DMS153 treated with DMSO at 0.1 percent for 48 hours (cell line): ENCODE results near the gene DRAM1.
"Not testable (repeated sequence)": the region's sequence is repeated elsewhere in the genome, so short reads cannot be mapped to it uniquely, and the experiment has no call there.

Experiments
- DNase-seq: peaks from one replicate; lab custom pipeline; 2025; ENCODE audit not compliant: unreplicated experiment; lab: John Stamatoyannopoulos, UW

The DRAM1 gene, protein sequence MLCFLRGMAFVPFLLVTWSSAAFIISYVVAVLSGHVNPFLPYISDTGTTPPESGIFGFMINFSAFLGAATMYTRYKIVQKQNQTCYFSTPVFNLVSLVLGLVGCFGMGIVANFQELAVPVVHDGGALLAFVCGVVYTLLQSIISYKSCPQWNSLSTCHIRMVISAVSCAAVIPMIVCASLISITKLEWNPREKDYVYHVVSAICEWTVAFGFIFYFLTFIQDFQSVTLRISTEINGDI

DNA sequence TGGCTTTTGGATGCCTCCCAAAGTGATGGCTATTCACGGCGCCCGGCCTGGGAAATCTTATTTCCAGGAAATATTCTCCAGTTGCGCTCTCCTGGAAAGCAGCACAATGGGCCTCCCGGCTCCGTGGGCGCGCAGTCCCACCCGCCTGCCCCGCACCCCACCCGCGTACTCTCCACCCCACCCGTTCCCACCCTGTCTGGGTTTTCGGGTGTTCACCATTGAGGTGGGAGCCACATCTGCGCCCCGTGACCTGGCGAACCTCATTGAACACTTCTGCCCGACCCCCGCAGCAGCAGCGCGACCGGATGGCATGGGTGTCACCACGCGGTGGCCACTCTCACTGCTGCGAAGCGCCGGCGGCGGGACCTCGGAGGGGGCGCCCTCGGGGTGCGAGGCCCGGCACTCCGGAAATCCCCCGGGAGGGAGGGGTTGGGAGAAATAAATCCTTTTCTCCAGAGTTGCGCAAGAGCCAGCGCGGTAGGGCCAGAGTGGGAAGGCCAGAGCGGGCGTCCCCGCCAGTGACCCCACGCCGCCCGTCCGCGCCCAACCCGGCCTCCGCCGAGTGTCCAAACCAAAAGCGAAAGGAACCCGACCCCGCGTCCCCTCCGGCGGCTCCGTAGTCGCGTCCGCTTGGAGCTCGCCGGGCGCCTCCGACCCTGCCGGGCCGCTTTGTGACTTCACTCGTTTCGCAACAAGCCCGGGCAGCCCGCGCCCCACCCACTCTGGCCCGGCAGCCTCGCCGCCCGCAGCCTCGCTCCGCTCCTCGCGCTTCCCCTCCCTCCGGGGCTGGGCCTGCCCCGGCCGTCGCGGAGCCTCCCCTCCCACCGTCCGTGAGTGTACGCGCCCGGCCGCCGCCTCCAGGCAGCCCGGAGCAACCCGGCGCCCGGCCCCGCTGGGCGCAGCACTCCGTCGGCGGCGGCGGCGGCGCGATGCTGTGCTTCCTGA, at the start of gene DRAM1:
Gene DRAM1 (plus strand): TSS at position 720 of the 945 bp plus-strand sequence. CDS start 210 bp downstream, at position 930.
- peak; percentile 10 for DNase-seq

DNA sequence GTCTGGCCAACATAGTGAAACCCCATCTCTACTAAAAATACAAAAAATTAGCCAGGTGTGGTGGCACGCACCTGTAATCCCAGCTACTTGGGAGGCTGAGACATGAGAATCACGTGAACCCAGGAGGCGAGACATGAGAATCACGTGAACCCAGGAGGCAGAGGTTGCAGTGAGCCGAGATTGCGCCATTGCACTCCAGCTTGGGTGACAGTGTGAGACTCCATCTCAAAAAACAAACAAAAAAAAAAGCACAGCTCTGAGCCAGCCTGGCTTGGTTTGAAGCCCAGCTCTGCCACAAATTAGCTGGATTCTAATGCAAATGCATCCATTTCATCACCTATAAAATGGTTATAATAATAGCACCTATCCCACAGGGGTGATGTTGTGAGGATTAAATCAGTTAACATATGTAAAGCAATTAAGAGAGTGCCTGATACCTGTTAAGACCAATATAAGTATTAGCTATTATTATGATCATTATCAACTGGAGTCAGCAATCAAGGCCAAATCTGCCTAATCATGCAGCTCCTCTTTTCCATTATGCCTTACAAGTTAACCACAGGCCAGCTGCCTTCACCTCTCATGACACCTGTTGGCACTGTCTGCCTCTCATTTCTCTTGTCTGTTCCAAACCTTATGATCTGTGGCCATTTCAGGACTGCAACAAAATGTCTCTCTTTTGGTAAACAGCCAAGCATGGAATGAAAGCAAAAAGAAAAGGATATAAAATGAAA, 48.8 kb upstream of the DRAM1 start:
- no peak for DNase-seq

DNA sequence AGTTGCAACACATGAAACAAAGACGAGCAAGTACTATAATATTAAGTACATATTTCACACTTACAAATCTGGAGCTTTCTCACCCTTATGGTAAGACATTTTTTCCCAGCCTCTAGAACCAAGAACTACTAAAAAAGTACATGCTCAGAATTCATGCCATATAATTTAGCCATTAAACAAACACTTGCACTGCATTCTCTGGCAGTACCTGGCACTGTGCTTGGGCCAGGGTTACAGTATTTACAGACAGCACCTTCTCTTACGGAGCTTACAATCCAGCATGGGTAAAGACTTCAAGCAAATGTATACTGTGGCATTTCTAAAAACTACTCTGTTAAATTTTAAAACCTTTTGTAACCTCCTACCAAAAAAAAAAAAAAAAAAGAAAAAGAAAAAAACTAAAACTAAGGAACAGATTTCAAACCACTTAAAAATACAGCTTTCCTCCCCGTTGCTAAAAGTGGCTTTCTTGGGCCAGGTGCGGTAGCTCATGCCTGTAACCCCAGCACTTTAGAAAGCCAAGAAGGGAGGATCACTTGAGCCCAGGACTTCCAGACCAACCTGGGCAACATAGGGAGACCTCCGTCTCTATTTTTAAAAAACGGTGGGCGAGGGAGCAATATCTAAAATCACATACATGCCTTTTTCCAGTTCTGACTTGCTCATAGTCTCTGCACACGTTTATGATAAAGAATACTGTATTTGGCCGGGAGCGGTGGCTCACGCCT, 47.6 kb upstream of the DRAM1 start:
- DNase-seq: no peak

DNA sequence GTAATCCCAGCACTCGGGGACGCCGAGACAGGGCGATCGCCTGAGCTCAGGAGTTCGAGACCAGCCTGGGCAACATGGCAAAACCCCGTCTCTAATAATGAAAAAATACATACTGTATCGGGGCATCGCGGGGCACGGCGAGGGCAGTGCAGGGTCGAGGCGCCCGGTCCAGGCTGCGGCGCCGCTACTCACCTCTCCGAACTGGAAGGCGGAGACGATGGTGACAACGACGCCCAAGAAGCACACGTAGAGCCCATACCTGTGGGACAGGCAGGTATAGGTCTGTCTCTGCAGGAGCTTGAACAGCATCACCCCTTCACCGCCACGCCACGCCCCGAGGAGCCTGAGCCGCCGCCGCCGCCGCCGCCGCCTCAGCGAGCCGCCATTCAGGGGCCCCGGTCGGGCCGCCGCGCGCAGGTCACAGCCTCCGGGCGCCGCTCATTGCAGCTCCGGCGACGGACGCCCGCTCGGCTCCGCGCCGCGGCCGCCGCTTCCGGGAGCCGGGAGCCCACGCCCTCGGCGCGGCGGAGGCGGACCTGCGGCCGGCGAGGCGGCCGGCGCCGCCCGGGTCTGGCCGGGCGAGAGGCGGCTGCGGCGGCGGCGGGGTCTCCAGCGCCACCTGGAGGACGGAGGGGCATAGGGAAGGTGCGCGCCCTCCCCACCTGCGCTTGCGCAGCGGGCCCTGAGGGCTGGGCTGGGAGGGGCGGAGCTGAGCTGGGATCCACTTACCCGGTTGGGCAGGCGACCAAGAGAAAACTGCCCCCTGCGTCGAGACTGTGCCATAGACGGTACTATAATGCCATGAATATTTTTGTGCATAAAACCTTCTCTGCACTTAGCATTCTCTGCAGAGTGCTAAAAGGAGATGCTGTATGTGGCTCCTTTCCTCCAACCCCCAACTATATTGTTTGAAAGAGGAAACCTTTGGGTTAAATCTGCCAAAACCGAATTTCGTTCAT, 46.7 kb upstream of the DRAM1 start, which contains the start of gene GNPTAB:
Gene GNPTAB (minus strand): TSS at position 593 of the 959 bp plus-strand sequence. CDS start 284 bp downstream, at position 309.
- DNase-seq: peak; percentile 79

DNA sequence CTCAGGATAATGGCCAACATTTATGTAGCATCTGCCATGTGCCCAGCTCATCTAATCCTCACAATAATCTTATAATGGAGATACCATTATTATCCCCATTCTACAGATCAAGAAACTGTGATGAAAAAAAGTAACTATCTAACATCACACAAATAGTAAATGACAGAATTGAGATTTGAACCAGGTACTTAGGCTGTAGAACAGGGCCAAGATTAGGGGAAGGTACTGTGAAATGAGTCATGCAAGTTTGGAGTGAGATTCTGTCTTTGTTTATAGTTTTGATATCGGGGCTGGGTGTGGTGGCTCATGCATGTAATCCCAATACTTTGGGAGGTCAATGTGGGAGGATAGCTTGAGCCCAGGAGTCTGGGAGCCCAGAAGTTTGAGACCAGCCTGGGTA, 45.4 kb upstream of the DRAM1 start:
- no peak for DNase-seq

DNA sequence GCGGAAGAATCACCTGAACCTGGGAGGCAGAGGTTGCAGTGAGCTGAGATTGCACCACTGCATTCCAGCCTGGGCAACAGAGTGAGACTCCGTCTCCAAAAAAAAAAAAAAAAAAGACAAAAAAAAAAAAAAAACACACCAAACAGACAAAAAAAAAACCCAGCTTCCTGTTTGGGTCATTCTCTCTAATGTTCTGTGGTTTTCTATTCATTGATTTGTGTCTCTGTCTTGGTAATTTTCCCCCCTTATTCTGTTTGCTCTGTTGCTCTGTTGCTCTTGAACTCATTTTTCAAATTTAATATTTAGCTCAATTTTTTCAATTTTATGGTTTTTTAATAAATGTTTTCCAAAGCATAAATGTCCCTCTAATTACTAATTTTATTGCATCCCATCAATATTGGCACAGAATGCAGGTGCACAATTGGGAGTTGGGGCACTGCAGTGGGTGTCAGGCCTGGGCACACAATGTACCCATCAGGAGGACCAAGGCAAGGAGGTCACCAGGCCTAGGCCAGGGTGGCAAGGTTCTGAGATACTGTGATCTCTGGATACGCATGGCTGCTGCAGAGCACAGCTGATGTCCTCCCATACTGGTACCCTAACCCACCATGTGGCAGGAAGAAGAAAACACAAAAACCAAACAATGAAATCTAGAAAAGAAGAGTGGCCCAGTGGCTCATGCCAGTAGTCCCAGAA, 38.6 kb upstream of the DRAM1 start:
- no peak for DNase-seq

DNA sequence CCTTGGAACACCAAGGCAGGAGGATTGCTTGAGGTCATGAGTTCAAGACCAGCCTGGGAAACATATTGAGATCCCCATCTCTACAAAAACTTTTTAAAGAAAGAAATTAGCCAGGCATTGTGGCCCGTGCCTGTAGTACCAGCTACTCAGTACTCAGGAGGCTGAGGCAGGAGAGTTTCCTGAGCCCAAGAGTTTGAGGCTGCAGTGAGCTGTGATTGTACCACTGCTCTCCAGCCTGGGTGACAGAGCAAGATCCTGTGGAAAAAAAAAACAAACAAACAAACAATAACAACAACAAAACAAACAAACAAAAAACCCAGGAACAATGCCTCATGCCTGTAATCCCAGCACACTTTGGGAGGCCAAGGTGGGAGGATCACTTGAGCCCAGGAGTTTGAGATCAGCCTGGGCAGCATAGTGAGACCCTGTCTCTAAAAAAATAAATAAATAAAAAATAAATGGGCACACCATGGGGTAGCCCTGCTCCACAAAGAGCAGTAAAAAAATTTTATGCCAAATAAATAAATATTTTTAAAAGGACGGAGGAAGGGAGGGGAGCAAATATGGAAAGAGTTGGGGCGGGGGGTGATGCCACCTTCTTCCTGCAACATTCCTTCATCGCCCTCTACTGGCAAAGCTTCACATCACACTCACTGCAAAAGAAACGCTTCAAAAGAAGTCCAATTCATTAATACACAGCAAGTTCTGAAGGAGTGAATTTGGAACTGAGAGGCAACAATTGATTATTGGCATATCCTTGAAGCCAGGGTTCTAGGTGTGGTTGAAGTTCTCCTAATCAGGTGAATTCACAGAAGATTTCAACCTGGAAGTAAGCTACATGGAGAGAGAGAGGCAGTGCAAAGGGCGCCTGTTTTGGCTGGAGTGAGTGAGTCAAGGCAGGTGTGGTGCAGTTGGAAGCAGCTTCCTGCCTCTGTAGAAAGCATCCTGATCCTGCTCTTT, 37.8 kb upstream of the DRAM1 start:
- DNase-seq: peak; percentile 6

DNA sequence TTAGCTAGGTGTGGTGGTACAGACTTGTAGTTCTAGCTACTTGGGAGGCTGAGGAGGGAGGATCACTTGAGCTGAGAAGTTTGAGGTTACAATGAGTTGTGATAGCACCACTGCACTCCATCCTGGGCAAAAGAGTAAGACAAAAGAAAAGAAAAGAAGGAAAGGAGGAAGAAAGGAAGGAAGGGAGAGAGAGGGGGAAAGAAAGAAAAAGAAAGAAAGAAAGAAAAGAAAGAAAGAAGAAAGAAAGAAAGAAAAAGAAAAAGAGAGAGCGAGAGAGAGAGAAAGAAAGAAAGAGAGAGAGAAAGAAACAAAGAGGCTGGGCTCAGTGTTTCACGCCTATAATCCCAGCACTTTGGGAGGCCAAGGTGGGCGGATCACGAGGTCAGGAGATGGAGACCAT, 36.3 kb upstream of the DRAM1 start:
- no peak for DNase-seq

DNA sequence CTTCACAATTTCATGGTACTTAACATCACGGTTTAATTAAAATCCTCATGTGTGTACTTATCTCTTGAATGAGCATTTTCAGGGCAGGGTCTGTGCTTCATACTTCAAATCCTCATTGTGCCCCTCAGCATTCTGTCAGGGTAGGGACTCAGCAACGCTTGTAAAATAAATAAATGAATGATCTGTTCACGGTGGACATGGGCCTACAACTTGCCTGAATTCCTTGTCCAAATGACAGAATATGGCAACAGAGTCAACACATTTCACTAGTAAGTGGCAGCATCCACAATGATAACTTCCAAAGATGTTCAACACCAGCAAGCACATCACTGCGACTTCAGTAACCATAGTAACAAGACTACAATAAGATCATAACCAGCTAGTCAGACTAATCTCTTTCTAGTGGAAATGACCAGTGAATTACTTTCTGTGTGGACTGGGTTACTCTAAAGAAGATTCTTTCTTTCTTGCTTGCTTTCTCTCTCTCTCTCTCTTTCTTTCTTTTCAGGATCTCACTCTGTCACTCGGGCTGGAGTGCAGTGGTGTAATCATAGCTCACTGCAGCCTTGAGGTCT, 32.2 kb upstream of the DRAM1 start:
- no peak for DNase-seq

DNA sequence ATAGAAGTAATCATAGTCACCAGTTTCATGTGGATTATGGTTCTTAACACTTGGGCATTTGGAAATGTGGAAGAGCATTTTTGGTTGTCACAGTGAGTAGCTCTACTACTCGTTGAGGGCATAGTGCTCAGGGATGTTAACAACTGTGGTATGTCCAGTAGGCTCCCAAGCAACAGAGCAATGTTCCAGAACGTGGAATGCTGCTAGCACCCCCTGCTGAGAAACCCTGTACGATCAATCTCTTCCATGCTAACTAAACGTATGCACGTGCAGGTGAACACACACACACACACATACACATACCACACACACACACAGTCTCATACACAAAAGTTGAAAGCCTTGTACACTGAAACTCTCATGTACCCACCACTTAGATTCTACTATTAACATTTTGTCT, 30.1 kb upstream of the DRAM1 start:
- no peak for DNase-seq

DNA sequence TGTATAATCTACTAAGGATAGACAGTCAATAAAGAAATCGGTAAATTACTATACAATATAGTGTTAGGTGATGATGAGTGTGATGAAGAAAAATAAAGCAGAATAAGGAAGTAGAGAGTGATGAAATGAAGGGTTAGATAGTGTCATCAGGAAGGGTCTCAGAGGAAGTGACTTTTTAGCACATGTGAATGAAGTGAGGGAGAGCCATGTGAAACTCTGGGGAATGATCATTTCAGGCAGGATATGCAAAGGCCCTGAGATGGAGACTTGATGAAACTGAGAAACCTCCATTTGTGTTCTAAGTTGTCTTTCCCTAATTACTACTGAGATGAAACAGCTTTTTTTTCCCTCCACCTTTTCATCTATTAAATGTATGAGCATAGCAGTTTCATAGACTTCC, 27.2 kb upstream of the DRAM1 start:
- DNase-seq: no peak

DNA sequence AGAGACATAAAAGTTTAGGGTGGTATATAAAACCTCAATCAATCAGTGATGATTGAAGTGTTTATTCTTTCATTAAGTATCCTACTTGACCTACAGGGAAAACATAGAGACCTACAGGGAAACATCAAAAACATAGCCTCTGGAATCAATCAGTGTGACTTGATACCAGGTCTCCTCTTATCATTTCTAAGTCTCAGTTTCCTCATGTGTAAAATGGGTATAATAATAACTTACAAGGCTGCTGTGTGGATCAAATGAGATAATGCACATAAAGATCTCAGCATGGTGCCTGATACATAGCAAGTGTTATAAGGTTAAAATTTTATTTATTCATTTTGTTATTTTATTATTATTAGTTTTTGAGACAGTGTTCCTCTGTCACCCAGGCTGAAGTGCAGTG, 24.4 kb upstream of the DRAM1 start:
- DNase-seq: no peak

DNA sequence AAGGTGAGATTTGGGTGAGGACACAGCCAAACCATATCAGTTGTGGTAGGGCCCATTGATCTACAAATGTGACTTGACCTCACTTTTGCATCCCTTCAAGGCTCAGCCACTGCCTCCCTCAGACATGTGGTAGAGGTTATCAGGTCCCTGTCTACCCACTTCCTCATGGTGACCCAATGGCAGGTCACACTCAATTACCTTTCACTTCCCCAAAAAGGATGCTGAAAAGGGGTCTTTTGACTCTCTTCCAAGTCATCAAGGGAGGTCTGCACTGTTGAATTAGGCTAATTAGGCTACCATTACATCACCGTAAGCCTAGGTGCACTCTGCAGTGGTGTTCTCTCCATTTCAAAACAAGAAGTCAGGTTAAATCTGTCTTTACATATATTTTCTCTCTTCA, 22.6 kb upstream of the DRAM1 start:
- DNase-seq: no peak

DNA sequence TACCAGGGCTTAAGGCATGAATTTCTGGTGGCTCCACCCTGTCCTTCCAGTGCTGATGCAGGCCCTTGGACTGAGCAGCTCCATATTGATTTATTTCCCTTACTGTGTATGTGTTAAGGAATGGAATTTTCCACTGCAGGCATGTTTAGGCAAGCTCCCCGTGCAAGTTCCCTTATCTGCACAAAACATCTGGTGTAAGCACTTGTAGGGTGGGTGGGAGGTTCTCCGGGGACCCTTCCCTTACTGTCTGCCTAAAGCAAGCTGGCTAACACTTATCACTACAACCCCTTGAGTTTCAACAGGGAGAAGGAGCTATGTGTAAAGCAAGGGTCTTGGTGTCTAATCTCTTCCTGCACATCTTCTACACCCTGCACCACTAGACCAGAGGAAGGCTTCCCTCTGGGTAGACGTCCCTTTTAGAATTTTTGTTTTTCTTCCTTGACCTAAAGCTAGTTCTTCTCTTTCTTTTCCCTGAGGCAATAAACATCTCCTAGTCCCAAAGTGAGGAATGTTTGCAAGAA, 22.0 kb upstream of the DRAM1 start:
- DNase-seq: no peak

DNA sequence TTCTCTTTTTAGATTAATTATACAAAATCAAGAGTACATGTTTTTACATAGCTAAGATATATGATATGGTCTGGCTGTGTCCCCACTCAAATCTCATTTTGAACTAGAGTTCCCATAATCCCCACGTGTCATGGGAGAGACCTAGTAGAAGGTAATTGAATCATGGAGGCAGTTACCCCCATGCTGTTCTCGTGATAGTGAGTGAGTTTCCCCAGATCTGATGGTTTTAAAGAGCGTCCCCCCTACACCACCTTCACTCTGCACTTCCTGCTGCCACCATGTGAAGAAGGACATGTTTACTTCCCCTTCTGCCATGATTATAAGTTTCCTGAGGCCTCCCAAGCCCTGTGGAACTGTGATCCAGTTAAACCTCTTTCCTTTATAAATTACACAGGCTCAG, 21.4 kb upstream of the DRAM1 start:
- no peak for DNase-seq

DNA sequence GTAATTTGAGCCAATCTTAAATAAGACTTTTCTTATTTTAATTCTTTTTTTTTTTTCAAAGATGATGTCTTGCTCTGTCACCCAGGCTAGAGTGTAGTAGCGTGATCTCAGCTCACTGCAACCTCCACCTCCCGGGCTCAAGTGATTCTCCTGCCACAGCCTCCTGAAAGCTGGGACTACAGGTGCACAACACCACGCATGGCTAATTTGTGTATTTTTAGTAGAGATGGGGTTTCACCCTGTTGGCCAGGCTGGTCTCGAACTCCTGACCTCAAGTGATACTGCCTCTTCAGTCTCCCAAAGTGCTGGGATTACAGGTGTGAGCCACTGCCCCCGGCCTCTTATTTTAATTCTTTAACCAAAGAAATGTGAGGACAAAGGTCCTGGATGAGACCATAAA, 20.8 kb upstream of the DRAM1 start:
- DNase-seq: not testable (repeated sequence)

DNA sequence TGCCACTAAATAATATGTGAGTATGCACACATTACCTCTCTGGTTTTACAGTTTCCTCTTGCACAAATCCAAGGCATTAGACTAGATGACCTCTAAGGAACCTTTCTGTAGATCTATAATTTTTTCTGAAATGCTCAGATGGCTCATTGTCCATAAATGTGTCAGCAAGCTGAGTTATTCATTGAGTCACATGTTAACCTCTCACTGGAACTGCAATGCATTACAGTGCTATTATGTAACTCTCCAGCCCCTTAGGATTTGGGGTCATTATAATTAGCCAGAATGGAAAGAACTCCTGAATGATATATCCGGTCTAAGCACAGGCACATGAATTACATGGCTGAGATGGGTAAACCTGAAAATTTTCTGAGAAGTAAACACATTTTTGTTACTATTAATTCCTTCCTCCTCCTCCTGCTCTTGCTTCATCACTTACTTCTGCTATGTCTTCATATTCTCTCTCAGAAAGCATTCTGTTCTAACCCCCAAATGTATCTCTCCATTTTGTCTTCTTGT, 20.3 kb upstream of the DRAM1 start:
- DNase-seq: no peak
